Stimulated activated CD8-positive, alpha-beta memory T cell treated with anti-CD3 and anti-CD28 coated beads, Interleukin-15, amount 100 ng/mL, for 24 hours (primary cell): Measurements from ENCODE around the gene UGT1A1.

Experiments used
- DNase-seq: peaks from one replicate; pipeline ENCODE4 v3.0.0-alpha.2; 2020; ENCODE audit warnings: low read depth

UGT1A1 gene

DNA sequence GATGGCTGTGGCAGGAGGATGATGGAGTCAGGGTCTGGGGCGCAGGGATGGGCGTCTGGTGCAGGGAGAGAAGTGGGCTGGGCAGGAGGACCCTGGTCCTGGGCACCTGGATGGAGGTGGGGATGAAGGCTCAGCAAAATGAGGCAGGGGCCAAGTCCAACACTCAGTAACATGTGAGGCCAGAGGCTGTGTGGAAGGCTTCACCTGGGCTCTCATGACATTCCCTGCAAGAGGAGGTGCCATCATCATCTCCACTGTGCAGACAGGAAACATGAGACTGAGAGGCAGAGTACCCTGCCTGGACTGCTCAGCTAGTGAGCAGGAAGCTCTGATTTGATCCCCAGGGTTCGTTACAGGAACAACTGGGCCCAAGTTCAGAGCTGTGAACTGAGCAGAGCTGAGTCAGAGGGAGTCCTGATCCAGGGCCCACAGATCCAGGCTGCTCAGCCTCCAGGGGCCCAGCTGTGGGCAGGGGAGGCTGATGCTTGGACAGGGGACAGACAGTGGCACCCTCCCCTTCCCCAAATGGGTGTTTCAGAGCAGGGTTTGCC, 57.4 kb downstream of the UGT1A1 start:
- no peak for DNase-seq

DNA sequence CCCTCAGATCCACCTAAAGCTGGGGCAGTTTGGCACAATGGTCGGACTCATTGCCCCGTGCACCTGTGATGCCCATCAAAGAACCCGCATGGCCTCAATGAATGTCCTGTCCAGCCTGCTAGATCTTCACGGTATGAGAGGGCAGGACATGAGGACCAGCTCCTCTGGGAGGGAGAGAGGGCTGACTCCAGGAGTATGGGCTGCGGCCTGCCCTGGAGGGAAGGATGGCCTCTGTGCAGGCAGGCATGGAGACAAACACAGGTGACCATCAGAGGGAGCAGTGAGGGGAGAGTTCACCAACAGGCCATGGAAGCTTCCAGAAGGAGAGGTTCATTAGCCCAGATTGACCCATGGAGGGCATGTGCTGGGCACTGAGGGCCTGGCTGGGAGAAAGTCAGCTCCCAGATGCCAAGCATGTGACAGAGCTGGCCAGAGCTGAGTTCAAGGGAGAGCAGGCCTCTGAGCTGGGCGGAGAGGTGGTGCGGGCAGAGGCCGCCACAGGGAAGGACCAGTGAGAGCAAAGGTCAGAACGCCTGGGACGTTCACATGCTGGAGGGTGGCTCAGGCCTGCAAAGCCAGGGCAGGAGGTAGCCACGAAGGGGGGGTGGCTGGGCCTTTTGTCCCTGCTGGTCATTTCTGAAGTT, 58.0 kb downstream of the UGT1A1 start:
- DNase-seq = no peak

DNA sequence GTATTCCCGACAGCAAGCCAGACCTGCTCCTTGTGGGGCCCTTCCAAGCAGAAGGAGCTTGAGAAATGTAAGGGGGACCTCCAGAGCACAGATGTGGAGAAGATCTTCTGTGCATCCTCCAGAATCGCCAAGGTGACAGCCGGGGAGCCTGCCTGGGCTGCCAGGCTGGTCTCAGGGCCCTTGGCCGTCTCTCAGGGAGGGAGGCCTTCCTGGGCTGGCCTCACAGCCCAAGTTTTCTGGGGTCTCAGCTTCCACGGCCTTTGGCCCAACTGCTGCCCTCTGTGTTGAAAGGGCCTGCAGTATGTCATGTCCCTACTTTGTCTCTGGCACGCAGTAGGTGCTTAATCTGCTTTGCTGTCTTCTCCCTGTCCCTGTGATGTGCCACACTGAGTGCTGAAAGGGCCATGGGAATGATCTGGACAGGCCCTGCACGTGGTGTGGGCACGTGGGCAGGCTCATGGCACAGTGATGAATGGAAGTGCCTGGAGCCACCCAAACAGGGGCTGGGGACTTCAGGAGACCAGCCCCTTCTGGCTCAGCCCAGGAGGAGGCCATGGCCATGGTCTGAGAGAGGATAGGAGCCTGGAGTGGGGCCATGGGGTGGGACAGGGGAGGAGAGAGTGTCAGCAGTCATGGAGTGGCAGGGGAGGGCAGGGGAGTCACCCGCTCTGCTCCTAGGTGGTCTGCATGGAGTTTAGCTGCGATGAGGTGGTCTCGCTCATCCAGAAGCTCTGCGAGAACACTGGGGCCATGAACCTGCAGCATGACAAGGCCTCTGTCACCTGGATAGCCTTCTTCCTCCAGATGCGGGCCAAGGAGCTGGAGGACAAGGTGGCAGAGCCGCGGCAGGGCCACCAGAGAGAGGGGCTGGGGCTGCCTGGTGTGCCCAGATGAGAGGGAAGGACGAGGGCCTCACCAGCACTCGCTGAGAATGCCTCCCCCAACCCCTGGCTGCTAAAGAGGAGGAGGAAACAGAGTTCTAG, 58.9 kb downstream of the UGT1A1 start:
- no peak for DNase-seq

- DNase-seq = no peak
These were observed 60.1 kb downstream of the UGT1A1 start for GRCh38 chr2:233819884-233820773.

DNA sequence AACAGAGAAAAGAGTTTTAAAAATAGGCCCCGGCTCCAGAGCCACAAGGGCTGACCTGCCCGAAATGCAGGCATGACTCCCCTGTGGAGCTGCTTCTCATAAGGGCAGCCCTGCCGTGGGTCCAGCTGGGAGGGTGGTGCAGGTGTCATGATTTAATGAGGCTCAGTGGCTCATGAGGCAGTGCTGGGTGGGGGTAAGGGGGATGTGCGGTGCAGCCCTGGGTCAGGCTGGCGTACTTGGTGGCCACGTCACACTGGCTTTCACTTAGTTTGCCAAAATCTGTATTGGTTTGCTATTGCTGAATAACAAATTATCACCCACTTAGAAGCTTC, 60.7 kb downstream of the UGT1A1 start:
- no peak for DNase-seq

- no peak for DNase-seq
These were observed 61.1 kb downstream of the UGT1A1 start for GRCh38 chr2:233821196-233821595.

- DNase-seq = no peak
These were observed 61.6 kb downstream of the UGT1A1 start for GRCh38 chr2:233821709-233822100.

- no peak for DNase-seq
These were observed 62.2 kb downstream of the UGT1A1 start for GRCh38 chr2:233822101-233822771.
